AG10803 (cell line): ENCODE data around the gene TMEM245.

Experiments used
- DNase-seq: peaks from one replicate; pipeline ENCODE4 v3.0.0; 2010; ENCODE audit warnings: low read depth
- H3K4me3 ChIP-seq: 2 replicates; pipeline ENCODE4 v1.5.1; 2011; ENCODE audit warnings: mild to moderate bottlenecking, low read length, control low read depth
- CTCF ChIP-seq: conservative IDR thresholded peaks from 2 replicates; pipeline ENCODE4 v1.5.1; 2011; ENCODE audit warnings: mild to moderate bottlenecking, low read length, control low read depth, inconsistent platforms

TMEM245 gene

GRCh38 chr9:109039539-109039938, 80.2 kb downstream of the TMEM245 start:
- no peak for TF ChIP-seq CTCF
- no peak for DNase-seq
- H3K4me3 ChIP-seq = no peak overlapping the region

GRCh38 chr9:109037946-109038715, 81.6 kb downstream of the TMEM245 start:
- H3K4me3 ChIP-seq = no peak overlapping the region
- no peak for TF ChIP-seq CTCF
- no peak for DNase-seq

GRCh38 chr9:109036744-109037680, 82.7 kb downstream of the TMEM245 start:
- no peak for DNase-seq
- TF ChIP-seq CTCF = no peak
- no peak overlapping the region for H3K4me3 ChIP-seq

GRCh38 chr9:109035684-109036423, 83.9 kb downstream of the TMEM245 start:
- H3K4me3 ChIP-seq = no peak overlapping the region
- peak; percentile 86 for DNase-seq
- no peak for TF ChIP-seq CTCF

GRCh38 chr9:109033941-109034700, 85.6 kb downstream of the TMEM245 start:
- no peak overlapping the region for H3K4me3 ChIP-seq
- DNase-seq = no peak
- TF ChIP-seq CTCF = no peak

GRCh38 chr9:109031241-109031640, 88.5 kb downstream of the TMEM245 start:
- H3K4me3 ChIP-seq = no peak overlapping the region
- DNase-seq = peak; percentile 23
- no peak for TF ChIP-seq CTCF
